Glomerular visceral epithelial cell (primary cell): ENCODE measurements around the gene HS3ST5.
"Not testable (repeated sequence)": the region's sequence is repeated elsewhere in the genome, so short reads cannot be mapped to it uniquely, and the experiment has no call there.

Source experiments
- DNase-seq: peaks from one replicate; pipeline ENCODE4 v3.0.0-alpha.2; 2016; ENCODE audit errors: extremely low spot score

Gene HS3ST5

GRCh38 chr6:114334237-114334636 is 8.6 kb downstream of the HS3ST5 start:
- DNase-seq = no peak

GRCh38 chr6:114327074-114327473 is 15.7 kb downstream of the HS3ST5 start:
- no peak for DNase-seq

DNA sequence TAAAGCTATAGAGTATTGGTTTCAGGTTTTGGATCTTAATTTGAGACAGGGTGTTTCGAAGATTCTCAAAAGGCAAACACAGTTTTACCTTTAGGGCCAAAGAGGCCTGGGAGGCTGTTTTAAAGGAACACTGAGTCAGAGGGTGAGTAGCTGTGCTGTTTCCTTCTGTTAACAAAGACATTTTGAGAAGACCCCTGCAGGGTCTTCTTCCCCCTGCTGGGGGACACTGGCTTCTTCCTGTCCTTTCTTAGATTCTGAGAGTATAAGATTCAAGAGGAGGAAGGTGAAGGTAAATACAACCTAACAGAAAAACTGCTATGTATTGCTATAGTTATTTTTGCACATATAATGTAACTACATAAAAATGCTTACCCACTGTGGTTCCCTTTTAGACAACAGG is 19.0 kb downstream of the HS3ST5 start:
- no peak for DNase-seq

DNA sequence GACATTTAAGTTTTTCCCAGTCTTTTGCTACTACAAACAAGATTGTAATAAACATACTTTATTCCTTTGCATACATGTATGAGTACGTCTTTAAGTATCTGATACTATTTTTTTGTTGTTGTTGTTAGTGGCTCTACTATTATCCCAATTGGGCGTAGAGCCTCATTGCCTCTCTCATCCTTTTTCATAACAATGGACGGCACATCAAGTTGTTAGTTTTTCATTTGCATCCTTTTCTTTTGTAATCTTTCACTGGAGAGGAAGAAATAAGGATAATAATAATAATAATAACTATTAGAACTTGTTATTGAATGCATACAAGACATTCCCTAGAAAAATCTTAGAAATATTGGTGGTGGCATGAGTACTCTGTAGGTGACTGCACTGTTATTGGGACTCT is 23.1 kb downstream of the HS3ST5 start:
- DNase-seq = no peak

DNA sequence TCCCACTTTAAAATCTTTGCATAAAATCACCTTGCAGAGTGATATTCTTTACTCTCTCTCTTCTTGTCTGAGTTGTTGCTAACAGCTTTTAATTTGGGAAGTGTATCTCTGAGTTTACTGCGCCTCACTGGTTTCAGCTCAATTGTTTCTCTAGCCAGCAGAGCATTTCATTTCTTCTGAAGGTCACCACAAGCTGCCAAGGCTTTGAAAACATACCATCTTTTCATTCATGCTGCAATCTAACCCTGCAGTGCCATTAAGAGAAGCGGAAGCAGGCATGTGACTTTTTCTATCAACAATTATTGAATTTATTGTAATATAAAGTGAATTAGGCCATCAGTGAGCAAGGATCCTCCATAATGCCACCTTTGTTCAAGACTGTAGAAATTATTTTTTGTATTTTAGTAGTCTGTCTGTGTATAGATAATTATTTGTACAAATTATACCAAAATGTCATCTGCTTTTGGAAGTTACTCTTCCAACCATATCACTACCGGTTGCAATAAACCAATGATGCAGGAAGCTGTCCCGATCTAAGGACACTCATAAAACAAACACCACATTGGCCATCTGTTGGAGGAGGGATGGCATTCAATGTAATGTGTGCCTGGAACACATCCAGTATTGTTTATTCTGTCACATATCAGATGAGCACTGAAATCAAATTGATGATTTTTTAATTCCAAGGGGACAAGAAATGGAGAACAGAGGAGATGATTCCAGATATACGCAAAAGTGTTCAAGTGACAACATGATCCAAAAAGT is 26.8 kb downstream of the HS3ST5 start:
- DNase-seq = no peak

- not testable (repeated sequence) for DNase-seq
Observed at GRCh38 chr6:114313816-114314215, 29.0 kb downstream of the HS3ST5 start.

DNA sequence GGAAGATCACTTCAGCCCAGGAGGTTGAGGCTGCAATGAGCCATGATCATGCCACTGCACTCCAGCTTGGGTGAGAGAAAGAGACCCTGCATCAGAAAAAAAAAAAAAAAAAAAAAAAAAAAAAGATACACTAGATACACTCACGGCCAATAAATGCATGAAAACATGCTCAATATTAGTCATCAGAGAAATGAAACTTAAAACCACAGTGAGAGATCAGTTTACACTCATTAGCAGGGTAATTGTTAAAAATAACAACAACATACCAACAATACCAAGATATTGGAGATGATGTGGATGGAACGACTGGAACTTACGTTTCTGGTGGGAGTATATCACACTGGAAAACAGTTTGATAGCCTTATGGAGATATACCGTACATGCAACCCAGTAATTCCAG is 29.9 kb downstream of the HS3ST5 start:
- DNase-seq = no peak

GRCh38 chr6:114310053-114310452 is 32.8 kb downstream of the HS3ST5 start:
- DNase-seq = no peak

DNA sequence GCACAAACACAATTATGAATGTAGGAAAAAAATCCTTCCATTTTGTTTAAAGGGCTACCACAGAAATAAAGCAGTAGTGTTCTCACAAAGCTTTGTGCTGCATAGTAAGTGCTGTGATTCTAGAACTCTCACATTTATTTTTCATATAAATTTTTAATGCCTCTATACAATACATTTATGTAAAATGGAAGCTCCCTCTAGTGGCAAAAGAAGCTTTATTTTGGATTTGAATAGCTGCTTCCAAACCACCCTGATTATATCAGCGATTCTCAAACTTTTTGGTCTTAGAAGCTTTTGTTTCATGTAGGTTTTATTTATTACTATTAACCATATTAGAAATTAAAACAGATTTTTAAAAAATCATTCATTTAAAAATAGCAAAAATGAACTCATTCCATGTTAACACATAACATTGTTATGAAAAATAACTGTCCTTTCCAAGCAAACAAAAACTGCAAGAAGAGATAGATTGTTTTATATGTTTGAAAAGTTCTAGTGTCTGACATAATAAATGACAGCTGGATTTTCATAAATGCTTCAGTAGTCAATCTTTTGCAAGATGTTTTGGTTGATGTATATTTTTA is 38.4 kb downstream of the HS3ST5 start:
- DNase-seq = peak; percentile 5

- no peak for DNase-seq
Observed at GRCh38 chr6:114301596-114302219, 41.1 kb downstream of the HS3ST5 start.

DNA sequence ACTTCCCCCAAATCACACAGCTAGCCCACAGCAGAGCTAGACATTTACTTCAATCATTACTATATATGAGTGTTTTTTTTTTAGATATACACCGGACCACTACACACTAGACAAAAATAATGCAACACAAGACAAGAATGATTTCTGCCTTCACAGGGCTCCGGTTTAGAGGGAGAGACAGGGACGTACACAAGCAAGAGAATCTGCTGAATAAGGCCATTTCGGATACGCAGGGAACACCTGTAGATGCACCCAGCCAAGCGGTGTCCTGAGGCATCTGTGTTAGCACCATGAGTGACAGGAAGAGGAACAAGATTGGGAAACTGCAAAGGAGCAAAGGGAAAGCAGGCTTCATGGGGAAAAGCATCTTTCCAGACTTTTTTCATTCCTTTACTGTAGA is 45.7 kb downstream of the HS3ST5 start:
- no peak for DNase-seq

- no peak for DNase-seq
Observed at GRCh38 chr6:114292431-114292830, 50.4 kb downstream of the HS3ST5 start.

GRCh38 chr6:114291428-114291827 is 51.4 kb downstream of the HS3ST5 start:
- DNase-seq = no peak

DNA sequence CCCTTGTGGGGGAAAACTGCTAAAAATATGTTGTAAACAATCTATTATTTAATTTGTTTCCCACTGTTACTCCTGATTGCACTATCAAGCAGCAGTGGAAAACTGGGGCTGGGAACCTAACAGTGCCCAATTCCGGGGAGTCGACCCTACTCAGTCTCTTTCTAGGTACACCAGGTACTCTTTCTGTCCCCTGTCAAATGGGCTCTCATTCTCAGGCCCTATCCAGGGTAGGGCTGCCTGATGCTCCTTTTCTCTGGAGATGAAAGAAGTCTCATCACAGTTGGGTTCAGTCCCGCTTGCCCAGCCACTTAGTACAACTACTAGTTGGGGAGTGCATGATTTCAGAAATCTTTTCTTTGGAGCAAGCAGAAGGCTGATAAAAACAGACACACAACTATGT is 52.0 kb downstream of the HS3ST5 start:
- DNase-seq = no peak

GRCh38 chr6:114288701-114289495 is 53.9 kb downstream of the HS3ST5 start:
- DNase-seq = no peak

DNA sequence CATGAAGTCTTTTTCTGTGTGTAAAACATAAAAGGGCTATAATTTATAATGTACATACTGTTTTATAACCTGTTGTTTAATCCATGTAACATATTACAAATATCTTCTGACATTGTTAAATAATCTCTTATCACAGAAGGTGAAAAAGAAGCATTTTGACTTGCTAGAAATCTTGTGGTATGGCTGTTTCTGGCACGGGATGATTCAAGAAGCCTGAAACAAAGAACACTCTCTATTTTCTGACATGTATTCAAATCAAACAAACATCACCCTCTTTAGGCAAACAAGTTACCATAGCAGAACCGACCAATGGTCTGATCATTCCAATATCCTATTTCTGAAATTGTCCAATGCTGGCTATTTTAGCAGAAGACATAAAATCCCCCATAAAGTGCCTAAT is 55.4 kb downstream of the HS3ST5 start:
- no peak for DNase-seq

DNA sequence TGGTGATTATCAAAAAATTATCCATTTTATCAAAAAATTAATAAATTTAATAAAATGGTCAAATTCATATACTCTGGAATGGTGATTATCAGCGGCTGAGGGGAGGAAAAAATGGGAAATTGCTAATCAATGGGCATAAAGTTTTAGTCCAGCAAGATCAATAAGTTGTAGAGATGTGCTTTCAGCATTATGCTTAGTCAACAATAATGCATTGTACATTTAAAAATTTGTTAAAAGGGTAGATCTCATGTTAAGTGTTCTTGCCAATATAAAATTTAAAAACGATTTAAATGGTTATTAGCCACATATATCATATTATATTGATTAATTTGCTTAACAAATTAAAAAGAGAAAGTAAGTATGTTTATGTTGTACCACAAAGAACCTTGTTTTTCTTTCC is 56.6 kb downstream of the HS3ST5 start:
- DNase-seq = no peak

- no peak for DNase-seq
Observed at GRCh38 chr6:114284281-114284680, 58.5 kb downstream of the HS3ST5 start.

DNA sequence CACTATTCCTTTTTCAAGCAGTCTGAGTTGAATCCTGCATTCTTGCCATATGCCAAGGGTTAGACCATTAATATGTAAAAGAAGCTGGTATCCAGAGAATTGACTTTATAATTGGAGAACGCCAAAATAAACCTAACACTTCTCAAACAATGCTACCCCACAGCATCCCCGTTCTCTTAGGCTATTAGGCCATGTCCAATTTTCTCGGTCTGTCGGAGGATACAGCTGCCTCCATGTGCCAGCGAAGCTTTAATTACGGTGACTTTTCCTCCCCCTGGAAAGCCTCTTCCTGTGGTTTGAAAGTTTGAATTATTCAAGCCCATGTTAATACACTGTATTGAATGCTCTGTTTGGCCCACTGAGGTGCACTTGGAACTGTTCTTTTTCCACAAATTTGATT is 60.5 kb downstream of the HS3ST5 start:
- no peak for DNase-seq

DNA sequence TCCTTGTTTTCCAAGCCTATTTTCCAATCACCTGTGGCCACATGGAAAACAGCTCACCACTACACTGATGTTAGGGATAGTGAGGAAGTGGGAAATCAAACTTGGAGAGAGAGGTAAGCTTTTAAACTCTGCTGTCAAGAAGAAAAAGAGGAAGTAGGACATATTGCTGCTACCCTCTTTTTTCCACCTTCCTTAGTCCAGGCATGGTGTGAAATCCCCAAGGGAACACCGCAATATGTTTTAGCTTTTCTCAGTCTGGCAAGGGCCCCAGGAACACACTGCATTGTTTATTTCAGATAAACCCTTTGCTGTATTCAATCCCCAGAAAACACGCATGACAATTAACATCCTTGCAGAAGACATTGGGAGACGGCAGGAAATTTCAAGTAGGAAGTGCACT is 61.3 kb downstream of the HS3ST5 start:
- no peak for DNase-seq

DNA sequence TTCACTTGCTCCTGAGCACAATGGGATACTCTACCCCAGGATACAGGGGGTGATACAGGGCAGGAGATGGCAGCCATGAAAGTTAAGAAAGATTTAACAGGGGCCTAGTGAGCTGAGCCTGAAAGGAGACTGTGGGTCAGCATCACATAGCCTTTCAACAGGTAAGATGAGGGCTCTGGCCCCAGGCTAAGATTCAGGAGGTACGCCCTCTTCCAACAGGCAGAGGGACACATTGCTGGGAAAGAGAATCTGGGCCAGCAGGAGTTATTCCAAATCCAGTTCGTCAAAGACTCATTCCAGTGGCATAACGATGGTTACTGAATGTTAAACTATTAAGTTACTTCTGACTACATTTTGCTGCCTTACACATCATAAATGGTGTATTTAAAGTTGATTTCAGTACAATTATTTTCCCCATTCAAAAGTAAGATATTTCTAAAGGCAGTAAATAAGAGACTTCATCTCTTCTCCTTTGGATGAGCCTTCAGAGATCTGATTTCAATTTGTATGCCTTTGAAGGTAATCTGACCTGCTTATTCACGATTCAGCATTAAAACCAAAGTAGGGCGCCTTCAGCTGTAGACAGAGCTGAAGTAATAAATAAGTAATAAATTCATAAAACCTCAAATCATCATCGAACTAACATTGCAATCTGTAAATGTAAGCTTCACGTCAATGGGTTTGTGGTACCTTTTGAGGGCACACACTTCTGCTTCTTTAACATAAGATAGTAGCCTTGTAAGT is 62.4 kb downstream of the HS3ST5 start:
- DNase-seq = no peak

DNA sequence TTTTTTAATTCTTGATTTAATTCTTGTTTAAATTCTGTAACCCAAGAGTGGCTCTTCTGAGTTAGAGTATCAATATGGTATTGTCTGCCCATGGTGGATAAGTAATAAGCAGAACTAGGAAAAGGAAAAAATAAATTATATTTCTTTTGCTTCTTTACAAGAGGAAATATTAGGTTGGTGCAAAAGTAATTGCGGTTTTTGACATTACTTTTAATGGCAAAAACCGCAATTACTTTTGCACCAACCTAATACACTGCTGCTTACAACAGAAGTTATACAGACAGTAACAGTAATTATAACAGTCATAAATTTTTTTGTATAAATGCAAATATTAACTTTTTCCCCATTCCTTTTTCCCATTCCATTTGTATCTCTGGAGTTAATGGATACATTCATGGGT is 65.6 kb downstream of the HS3ST5 start:
- no peak for DNase-seq
